ENCODE results near the gene CLNS1A. TPM values are rescaled to one million over a fixed set of nuclear protein-coding genes. Genes with fewer than 3 reads are reported as not detected.
A peak's percentile ranks its signal among the peaks of the same experiment; 100 is the strongest.

Gene CLNS1A
- total and polyA plus RNA-seq, 9 of the 15 experiments (the other 6 are each of a cell fraction or from before 2014, with no cell fraction given): 146 to 472 (median 345) TPM

- TF ChIP-seq E2F8 (IDR thresholded peaks at IDR 0.05; ENCODE audit: low read depth, partially characterized antibody): no peak
- TF ChIP-seq CBX3 (IDR thresholded peaks at IDR 0.05; ENCODE audit: borderline replicate concordance in 1 of 2, low read length in 2 of 2): 0 out of 3 replicates have a peak, but pooled peaks of 1 of the 2 experiments have one; percentile 16
- no peak for TF ChIP-seq HINFP (tag; conservative IDR thresholded peaks at IDR 0.05; ENCODE audit: low read depth)
- TF ChIP-seq GATAD2A (IDR thresholded peaks at IDR 0.05): no peak
- no peak for TF ChIP-seq RFX1 (IDR thresholded peaks at IDR 0.05)
- no peak for TF ChIP-seq SRSF3 (IDR thresholded peaks at IDR 0.05; ENCODE audit: insufficient read depth, low read length)
- no peak for TF ChIP-seq ZKSCAN8 (CRISPR knock-in tag; IDR thresholded peaks at IDR 0.05)
- no peak for TF ChIP-seq CHD4 (IDR thresholded peaks at IDR 0.05; ENCODE audit: insufficient read depth, insufficient replicate concordance, low read depth, low read length, poor library complexity, severe bottlenecking)
- TF ChIP-seq ZNF143 (CRISPR knock-in tag; IDR thresholded peaks at IDR 0.05): no peak
- no peak for TF ChIP-seq TCF3 (CRISPR knock-in tag; IDR thresholded peaks at IDR 0.05)
- no peak for TF ChIP-seq CEBPB (tag; IDR thresholded peaks at IDR 0.05)
- no peak for TF ChIP-seq NEUROD1 (IDR thresholded peaks at IDR 0.05; ENCODE audit: borderline replicate concordance, low read depth, low read length, partially characterized antibody)
- peak; percentile 63; the same call in 1 of the 2 replicates for TF ChIP-seq PHF8 (IDR thresholded peaks at IDR 0.05; ENCODE audit: borderline replicate concordance, low read length)
- TF ChIP-seq MED1 (CRISPR knock-in tag; IDR thresholded peaks at IDR 0.05; ENCODE audit: borderline replicate concordance): no peak
- TF ChIP-seq NFATC3 (IDR thresholded peaks at IDR 0.05): no peak
- no peak for TF ChIP-seq DLX4 (CRISPR knock-in tag; IDR thresholded peaks at IDR 0.05)
These were observed 47.9 kb downstream of the CLNS1A start, which contains the start of gene AQP11 (continued) for GRCh38 chr11:77589521-77590193.

Measured in K562 (cell line).